Neural progenitor cell (in vitro differentiated cells): ENCODE results near the gene ATP6V1G1. TPM values are rescaled to one million over a fixed set of nuclear protein-coding genes. Genes with fewer than 3 reads are reported as not detected.

Experiments
- DNase-seq: peaks from one replicate; pipeline ENCODE4 v3.0.0-alpha.2; 2016; ENCODE audit warnings: low spot score
- H2AFZ ChIP-seq: fragments of 200-600 bp; sonication (generic); replicated peaks from 2 replicates; pipeline ENCODE4 v1.6.1; 2016; ENCODE audit warnings: antibody characterized with exemption
- H3F3A ChIP-seq: fragments of 200-600 bp; sonication (generic); 2 replicates; pipeline ENCODE4 v1.6.1; 2016; ENCODE audit warnings: antibody characterized with exemption, low read depth
- H3K27ac ChIP-seq: fragments of 200-600 bp; sonication (generic); 2 replicates; pipeline ENCODE4 v1.5.1; 2016; ENCODE audit warnings: mild to moderate bottlenecking
- H3K27me3 ChIP-seq: fragments of 200-600 bp; sonication (generic); 2 replicates; pipeline ENCODE4 v1.6.1; 2016; ENCODE audit warnings: mild to moderate bottlenecking, moderate library complexity
- H3K36me3 ChIP-seq: fragments of 200-600 bp; sonication (generic); 2 replicates; pipeline ENCODE4 v1.5.1; 2016
- H3K4me1 ChIP-seq: fragments of 200-600 bp; sonication (generic); 2 replicates; pipeline ENCODE4 v1.6.1; 2016; ENCODE audit warnings: mixed run types
- H3K4me2 ChIP-seq: fragments of 200-600 bp; sonication (generic); 2 replicates; pipeline ENCODE4 v1.6.1; 2016
- H3K4me3 ChIP-seq: fragments of 200-600 bp; sonication (generic); 2 replicates; pipeline ENCODE4 v1.5.1; 2016
- H3K79me2 ChIP-seq: fragments of 200-600 bp; sonication (generic); 2 replicates; pipeline ENCODE4 v1.6.1; 2016; ENCODE audit warnings: low read depth
- H3K9ac ChIP-seq: fragments of 200-600 bp; sonication (generic); 2 replicates; pipeline ENCODE4 v1.6.1; 2016
- H3K9me3 ChIP-seq: fragments of 200-600 bp; sonication (generic); 2 replicates; pipeline ENCODE4 v1.5.1; 2016; ENCODE audit warnings: low read depth
- H4K20me1 ChIP-seq: fragments of 200-600 bp; sonication (generic); 2 replicates; pipeline ENCODE4 v1.6.1; 2016; ENCODE audit warnings: low read depth
- H3K27ac Mint-ChIP-seq: 3 replicates; pipeline ENCODE4 v1.8.0; 2021; ENCODE audit warnings: mixed read lengths
- H3K27me3 Mint-ChIP-seq: 2 replicates; pipeline ENCODE4 v1.8.0; 2022; ENCODE audit warnings: low read depth, mild to moderate bottlenecking, inconsistent platforms, moderate library complexity, mixed read lengths; ENCODE audit not compliant: insufficient read depth
- H3K36me3 Mint-ChIP-seq: 3 replicates; pipeline ENCODE4 v1.8.0; 2021; ENCODE audit warnings: mixed read lengths
- H3K4me1 Mint-ChIP-seq: 3 replicates; pipeline ENCODE4 v1.8.0; 2021; ENCODE audit warnings: mixed read lengths
- H3K4me3 Mint-ChIP-seq: 3 replicates; pipeline ENCODE4 v1.8.0; 2021; ENCODE audit warnings: mild to moderate bottlenecking, moderate library complexity, mixed read lengths
- H3K9me3 Mint-ChIP-seq: 3 replicates; pipeline ENCODE4 v1.8.0; 2020; ENCODE audit warnings: mixed read lengths
- CTCF ChIP-seq: fragments of 200-600 bp; sonication (generic); IDR thresholded peaks from 2 replicates; pipeline ENCODE4 v1.5.1; 2017; ENCODE audit warnings: antibody characterized with exemption, mild to moderate bottlenecking
- EZH2 ChIP-seq: fragments of 200-600 bp; sonication (generic); IDR thresholded peaks from 2 replicates; pipeline ENCODE4 v1.6.1; 2017; ENCODE audit warnings: antibody characterized with exemption, mild to moderate bottlenecking, moderate library complexity
- EZH2phosphoT487 ChIP-seq: fragments of 200-600 bp; sonication (generic); IDR thresholded peaks from 2 replicates; pipeline ENCODE4 v1.6.1; 2017; ENCODE audit warnings: antibody characterized with exemption
- total RNA-seq: library from RNA; depleted of rRNA; stranded (reverse); fragments of >200 nt; gene quantifications from 2 replicates; pipeline ENCODE4 v1.2.3, GENCODE V29; 2015; ENCODE audit warnings: low replicate concordance

Gene ATP6V1G1
- total RNA-seq, 1 donor from 2014 or later, result 253 TPM

GRCh38 chr9:114560956-114561355, 26.6 kb upstream of the ATP6V1G1 start:
- no peaks in the 10 kb centered on the region for H3F3A ChIP-seq
- H3K27ac ChIP-seq, result no peak overlapping the region
- no peak for TF ChIP-seq EZH2phosphoT487
- TF ChIP-seq CTCF, result no peak
- no peak for TF ChIP-seq EZH2
- H4K20me1 ChIP-seq, result no peaks in the 10 kb centered on the region
- H3K4me3 Mint-ChIP-seq, result no peak overlapping the region
- peaks cover 17% of the 10 kb centered on the region for H3K4me1 Mint-ChIP-seq
- no peaks in the 10 kb centered on the region for H3K79me2 ChIP-seq
- H3K36me3 ChIP-seq, result no peaks in the 10 kb centered on the region
- H3K4me1 ChIP-seq, result peaks cover 3% of the 10 kb centered on the region
- H3K9me3 ChIP-seq, result no peaks in the 10 kb centered on the region
- H3K4me2 ChIP-seq, result no peak overlapping the region
- no peaks in the 10 kb centered on the region for H3K36me3 Mint-ChIP-seq
- H3K9ac ChIP-seq, result no peak overlapping the region
- H3K9me3 Mint-ChIP-seq, result peaks cover 5% of the 10 kb centered on the region
- H3K27me3 Mint-ChIP-seq, result no peaks in the 10 kb centered on the region
- no peaks in the 10 kb centered on the region for H3K27me3 ChIP-seq
- H3K4me3 ChIP-seq, result no peak overlapping the region
- H3K27ac Mint-ChIP-seq, result no peak overlapping the region
- no peak overlapping the region for H2AFZ ChIP-seq
- no peak for DNase-seq

GRCh38 chr9:114561771-114562170, 25.8 kb upstream of the ATP6V1G1 start:
- H3K9ac ChIP-seq, result no peak overlapping the region
- no peaks in the 10 kb centered on the region for H3K36me3 Mint-ChIP-seq
- DNase-seq, result no peak
- no peaks in the 10 kb centered on the region for H3K36me3 ChIP-seq
- H3K27me3 Mint-ChIP-seq, result no peaks in the 10 kb centered on the region
- H3K79me2 ChIP-seq, result no peaks in the 10 kb centered on the region
- no peak overlapping the region for H2AFZ ChIP-seq
- H3F3A ChIP-seq, result no peaks in the 10 kb centered on the region
- H3K27ac Mint-ChIP-seq, result no peak overlapping the region
- TF ChIP-seq CTCF, result no peak
- no peak for TF ChIP-seq EZH2phosphoT487
- no peak for TF ChIP-seq EZH2
- H3K4me3 Mint-ChIP-seq, result no peak overlapping the region
- H3K4me2 ChIP-seq, result no peak overlapping the region
- H4K20me1 ChIP-seq, result no peaks in the 10 kb centered on the region
- H3K27ac ChIP-seq, result no peak overlapping the region
- no peaks in the 10 kb centered on the region for H3K27me3 ChIP-seq
- H3K9me3 ChIP-seq, result no peaks in the 10 kb centered on the region
- no peak overlapping the region for H3K4me3 ChIP-seq
- H3K4me1 Mint-ChIP-seq, result peaks cover 17% of the 10 kb centered on the region
- peaks cover 3% of the 10 kb centered on the region for H3K4me1 ChIP-seq
- peaks cover 1% of the 10 kb centered on the region for H3K9me3 Mint-ChIP-seq

DNA sequence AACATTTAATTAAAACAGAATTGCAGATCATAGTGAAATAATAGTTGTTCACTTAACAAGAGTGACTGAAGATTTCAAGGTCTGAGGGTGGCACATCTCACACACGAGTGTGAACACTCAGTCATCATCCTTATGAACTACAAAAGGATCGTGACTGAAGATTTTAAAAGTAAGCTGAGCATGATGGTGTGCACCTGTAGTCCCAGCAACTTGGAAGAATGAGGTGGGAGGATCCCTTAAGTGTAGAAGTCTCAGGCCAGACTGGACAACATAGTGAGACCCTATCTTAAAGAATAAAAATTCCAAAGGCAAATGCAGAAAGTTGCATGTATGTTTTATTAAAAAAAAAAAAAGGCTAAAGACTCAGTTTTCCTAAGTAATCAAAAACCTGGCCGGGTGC, 22.4 kb upstream of the ATP6V1G1 start:
- Histone ChIP-seq H3K9me3 (no peaks in the 10 kb centered on the region), H3K4me2 (no peak overlapping the region), H3K27me3 (no peaks in the 10 kb centered on the region), H3K27ac (no peak overlapping the region), H2AFZ (no peak overlapping the region), H3K9ac (no peak overlapping the region), H4K20me1 (no peaks in the 10 kb centered on the region), H3F3A (no peaks in the 10 kb centered on the region), H3K4me3 (no peak overlapping the region), H3K36me3 (no peaks in the 10 kb centered on the region), H3K79me2 (no peaks in the 10 kb centered on the region), H3K4me1 (no peaks in the 10 kb centered on the region)
- no peak for TF ChIP-seq EZH2
- no peak for TF ChIP-seq EZH2phosphoT487
- no peak for TF ChIP-seq CTCF
- no peak for DNase-seq
- Mint-ChIP-seq H3K4me1 (peaks cover 2% of the 10 kb centered on the region), H3K27ac (no peak overlapping the region), H3K27me3 (no peaks in the 10 kb centered on the region), H3K36me3 (no peaks in the 10 kb centered on the region), H3K9me3 (no peaks in the 10 kb centered on the region), H3K4me3 (no peak overlapping the region)

GRCh38 chr9:114570742-114571141, 16.8 kb upstream of the ATP6V1G1 start:
- no peaks in the 10 kb centered on the region for H3K4me1 Mint-ChIP-seq
- no peak overlapping the region for H3K4me3 Mint-ChIP-seq
- Histone ChIP-seq H3K9ac (no peak overlapping the region), H3F3A (no peaks in the 10 kb centered on the region), H3K27ac (no peak overlapping the region), H2AFZ (no peak overlapping the region), H3K36me3 (no peaks in the 10 kb centered on the region), H3K4me1 (no peaks in the 10 kb centered on the region), H4K20me1 (no peaks in the 10 kb centered on the region), H3K4me3 (no peak overlapping the region), H3K79me2 (no peaks in the 10 kb centered on the region), H3K27me3 (no peaks in the 10 kb centered on the region), H3K4me2 (no peak overlapping the region), H3K9me3 (no peaks in the 10 kb centered on the region)
- no peaks in the 10 kb centered on the region for H3K36me3 Mint-ChIP-seq
- no peak overlapping the region for H3K27ac Mint-ChIP-seq
- no peaks in the 10 kb centered on the region for H3K9me3 Mint-ChIP-seq
- DNase-seq, result no peak
- TF ChIP-seq EZH2phosphoT487, result no peak
- TF ChIP-seq CTCF, result no peak
- TF ChIP-seq EZH2, result no peak
- no peaks in the 10 kb centered on the region for H3K27me3 Mint-ChIP-seq
